GM19438 (cell line): ENCODE results near the gene VPS26A.

Source experiments
- ATAC-seq: cut with Tn5 transposase; IDR thresholded peaks from one replicate; pipeline ENCODE4 v1.9.1; 2021; ENCODE audit warnings: low read depth; ENCODE audit not compliant: unreplicated experiment

Gene VPS26A

GRCh38 chr10:69123747-69124562 is at the start of gene VPS26A:
TSS of gene VPS26A (plus strand) at chr10:69124178. CDS start at chr10:69124278, 100 bp downstream.
- peak; percentile 81 for ATAC-seq

GRCh38 chr10:69074532-69074931 is 49.4 kb upstream of the VPS26A start:
- ATAC-seq: no peak

- no peak for ATAC-seq
Measured at GRCh38 chr10:69075431-69075830, 48.5 kb upstream of the VPS26A start.

GRCh38 chr10:69078311-69078710 is 45.7 kb upstream of the VPS26A start:
- no peak for ATAC-seq

GRCh38 chr10:69080226-69080625 is 43.8 kb upstream of the VPS26A start:
- no peak for ATAC-seq

- ATAC-seq: no peak
Measured at GRCh38 chr10:69086001-69086509, 37.9 kb upstream of the VPS26A start.

- ATAC-seq: peak; percentile 70
Measured at GRCh38 chr10:69087590-69088470, 36.1 kb upstream of the VPS26A start, which contains the start of gene SRGN. TSS of gene SRGN (plus strand) at chr10:69088103. CDS start at chr10:69088158, 55 bp downstream.

GRCh38 chr10:69088471-69088769 is 35.6 kb upstream of the VPS26A start:
- ATAC-seq: no peak

GRCh38 chr10:69088801-69089501 is 35.0 kb upstream of the VPS26A start:
- no peak for ATAC-seq

GRCh38 chr10:69089638-69090599 is 34.1 kb upstream of the VPS26A start:
- no peak for ATAC-seq

GRCh38 chr10:69090685-69091084 is 33.3 kb upstream of the VPS26A start:
- no peak for ATAC-seq

- ATAC-seq: no peak
Measured at GRCh38 chr10:69091143-69091651, 32.8 kb upstream of the VPS26A start.

- no peak for ATAC-seq
Measured at GRCh38 chr10:69092959-69093850, 30.8 kb upstream of the VPS26A start.

GRCh38 chr10:69093933-69094332 is 30.0 kb upstream of the VPS26A start:
- ATAC-seq: no peak

GRCh38 chr10:69096045-69096444 is 27.9 kb upstream of the VPS26A start:
- ATAC-seq: no peak

GRCh38 chr10:69097729-69098128 is 26.2 kb upstream of the VPS26A start:
- no peak for ATAC-seq

- no peak for ATAC-seq
Measured at GRCh38 chr10:69100136-69100872, 23.7 kb upstream of the VPS26A start.
